Gastroesophageal sphincter (tissue), 3 donors: ENCODE results near the gene OR5W2.
"Not testable (repeated sequence)": the region's sequence is repeated elsewhere in the genome, so short reads cannot be mapped to it uniquely, and the experiment has no call there.

Source experiments
- CTCF ChIP-seq, 4 experiments: fragments of 200-600 bp in 2 of 4; fragments of 450-650 bp in 2 of 4; sonication (generic) in 1 of 4; IDR thresholded peaks; one replicate each; pipeline ENCODE4 v1.5.1; 2017 to 2019; ENCODE audit warnings: antibody characterized with exemption in 4 of 4, mild to moderate bottlenecking in 2 of 4, moderate library complexity in 2 of 4
- POLR2A ChIP-seq, 2 donors: fragments of 450-650 bp; IDR thresholded peaks; one replicate each; pipeline ENCODE4 v1.6.1; 2017; ENCODE audit warnings: antibody characterized with exemption in 2 of 2, mild to moderate bottlenecking in 2 of 2, moderate library complexity in 1 of 2

- TF ChIP-seq CTCF, POLR2A (IDR thresholded peaks at IDR 0.05): not testable (repeated sequence)
These were observed 41.7 kb downstream of the OR5W2 start for GRCh38 chr11:55872731-55873130.
